GM18870 (cell line): ENCODE measurements around the gene RAPGEF6.
"Not testable (repeated sequence)": the region's sequence is repeated elsewhere in the genome, so short reads cannot be mapped to it uniquely, and the experiment has no call there.

Experiments used
- ATAC-seq: cut with Tn5 transposase; IDR thresholded peaks from one replicate; pipeline ENCODE4 v1.9.1; 2021; ENCODE audit warnings: moderate library complexity; ENCODE audit not compliant: unreplicated experiment

RAPGEF6 gene

GRCh38 chr5:131644370-131644769 is 9.3 kb upstream of the RAPGEF6 start:
- ATAC-seq = no peak

- no peak for ATAC-seq
Measured at GRCh38 chr5:131641494-131641893, 6.5 kb upstream of the RAPGEF6 start.

- ATAC-seq = peak; percentile 43
Measured at GRCh38 chr5:131640043-131640856, 5.2 kb upstream of the RAPGEF6 start.

DNA sequence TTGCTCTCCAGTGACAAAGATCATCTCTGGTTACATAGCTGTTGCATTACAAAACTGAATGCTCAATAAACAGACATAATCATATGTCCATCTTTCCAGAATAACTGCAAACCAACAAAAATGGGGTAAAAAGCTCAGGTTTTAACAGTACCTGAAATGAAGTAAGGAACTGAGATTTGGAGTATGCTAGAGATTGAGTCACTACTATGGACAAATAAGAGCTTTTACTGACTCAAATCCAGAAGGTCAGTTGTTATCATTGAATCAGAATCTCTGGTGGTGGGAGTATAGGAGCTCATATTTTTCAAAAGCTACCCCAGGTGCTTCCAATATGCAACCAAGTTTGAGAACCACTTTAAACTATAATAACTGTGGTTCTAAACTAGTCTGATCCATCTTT is 4.1 kb upstream of the RAPGEF6 start:
- no peak for ATAC-seq

DNA sequence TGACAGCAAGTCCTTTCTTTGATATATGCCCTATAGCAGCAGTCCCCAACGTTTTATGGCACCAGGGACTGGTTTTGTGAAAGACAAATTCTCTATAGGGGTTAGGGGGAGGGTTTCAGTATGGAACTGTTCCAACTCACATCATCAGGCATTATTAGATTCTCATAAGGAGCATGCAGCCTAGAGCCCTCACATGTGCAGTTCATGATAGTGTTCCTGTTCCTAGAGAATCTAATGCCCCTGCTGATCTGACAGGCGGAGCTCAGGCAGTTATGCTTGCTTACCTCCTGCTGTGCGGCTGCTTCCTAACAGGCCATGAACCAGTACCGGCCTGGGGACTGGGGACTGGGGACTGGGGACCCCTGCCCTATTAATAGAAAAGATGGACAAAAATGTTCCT is 2.7 kb upstream of the RAPGEF6 start:
- no peak for ATAC-seq

GRCh38 chr5:131635684-131636572 is 899 bp upstream of the RAPGEF6 start:
- no peak for ATAC-seq

- ATAC-seq = peak; percentile 12
Measured at GRCh38 chr5:131634666-131634995, 398 bp downstream of the RAPGEF6 start.

GRCh38 chr5:131634238-131634637 is 791 bp downstream of the RAPGEF6 start:
- no peak for ATAC-seq

DNA sequence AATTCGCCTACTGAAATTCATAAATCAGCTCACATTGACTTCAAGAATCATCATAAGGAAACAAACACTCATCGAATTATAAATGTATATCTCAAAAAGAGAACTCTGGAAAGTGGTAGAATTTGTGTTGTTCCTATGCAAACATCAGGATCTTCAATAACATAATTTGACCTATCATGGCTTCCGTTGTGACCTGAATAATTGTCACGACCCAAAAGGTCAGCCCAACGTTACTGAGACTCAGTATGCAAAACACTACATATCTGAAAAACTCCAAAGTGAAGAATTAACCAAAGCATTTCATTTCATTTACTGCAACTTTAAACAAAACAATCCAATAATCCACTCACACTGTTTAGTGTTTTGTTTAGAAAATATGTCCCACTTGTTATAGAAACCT is 1.2 kb downstream of the RAPGEF6 start:
- no peak for ATAC-seq

- ATAC-seq = no peak
Measured at GRCh38 chr5:131630963-131631350, 4.1 kb downstream of the RAPGEF6 start.

GRCh38 chr5:131630208-131630962 is 4.6 kb downstream of the RAPGEF6 start:
- ATAC-seq = no peak

DNA sequence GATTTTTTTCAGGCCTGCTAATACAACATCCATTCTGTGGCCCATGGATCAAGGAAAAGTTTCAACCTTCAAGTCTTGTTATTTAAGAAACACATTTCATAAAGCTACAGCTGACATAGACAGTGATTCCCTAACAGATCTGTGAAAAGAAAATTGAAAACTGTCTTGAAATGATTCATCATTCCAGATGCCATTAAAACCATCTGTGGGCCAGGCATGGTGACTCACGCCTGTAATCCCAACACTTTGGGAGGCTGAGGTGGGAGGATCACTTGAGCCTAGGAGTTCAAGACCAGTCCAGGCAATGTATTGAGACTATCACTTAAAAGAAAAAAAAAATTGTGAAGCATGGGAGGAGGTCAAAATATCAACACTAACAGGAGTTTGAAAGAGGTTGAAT is 6.0 kb downstream of the RAPGEF6 start:
- ATAC-seq = no peak

GRCh38 chr5:131627207-131627865 is 7.7 kb downstream of the RAPGEF6 start:
- ATAC-seq = no peak

DNA sequence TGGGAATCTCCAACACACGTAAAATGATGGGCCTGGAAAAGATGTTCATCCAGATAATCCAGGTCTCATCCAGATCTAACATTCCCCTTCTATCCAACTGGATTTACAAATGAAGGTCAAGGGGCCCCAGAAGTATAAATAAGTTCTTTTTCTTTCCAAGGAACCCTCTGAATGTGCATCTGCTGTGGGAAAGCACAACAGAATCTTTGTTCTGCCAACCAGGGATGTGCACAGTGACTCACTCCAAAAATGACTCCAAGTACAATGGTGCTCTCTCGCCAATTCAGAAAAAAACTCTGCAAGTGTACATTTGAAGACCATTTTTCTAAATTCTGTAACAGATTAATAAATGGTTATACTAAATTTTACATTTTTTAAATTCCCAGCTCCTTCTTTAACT is 12.4 kb downstream of the RAPGEF6 start:
- ATAC-seq = no peak

DNA sequence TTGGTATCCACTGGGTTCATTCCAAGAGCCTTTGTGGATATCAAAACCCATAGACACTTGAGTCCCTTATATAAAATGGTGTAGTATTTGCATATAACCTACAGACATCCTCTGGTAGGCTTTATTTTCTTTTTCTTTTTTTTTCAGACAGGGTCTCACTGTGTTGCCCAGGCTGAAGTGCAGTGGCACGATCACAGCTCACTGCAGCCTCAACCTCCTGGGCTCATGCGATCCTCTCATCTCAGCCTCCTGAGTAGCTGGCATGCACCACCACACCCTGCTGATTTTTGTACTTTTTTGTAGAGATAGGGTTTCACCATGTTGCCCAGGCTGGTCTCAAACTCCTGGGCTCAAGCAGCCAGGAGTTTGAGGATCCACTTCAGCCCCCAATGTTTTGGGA is 13.9 kb downstream of the RAPGEF6 start:
- ATAC-seq = not testable (repeated sequence)

- ATAC-seq = no peak
Measured at GRCh38 chr5:131619102-131619501, 15.9 kb downstream of the RAPGEF6 start.

- no peak for ATAC-seq
Measured at GRCh38 chr5:131617140-131617822, 17.7 kb downstream of the RAPGEF6 start.

DNA sequence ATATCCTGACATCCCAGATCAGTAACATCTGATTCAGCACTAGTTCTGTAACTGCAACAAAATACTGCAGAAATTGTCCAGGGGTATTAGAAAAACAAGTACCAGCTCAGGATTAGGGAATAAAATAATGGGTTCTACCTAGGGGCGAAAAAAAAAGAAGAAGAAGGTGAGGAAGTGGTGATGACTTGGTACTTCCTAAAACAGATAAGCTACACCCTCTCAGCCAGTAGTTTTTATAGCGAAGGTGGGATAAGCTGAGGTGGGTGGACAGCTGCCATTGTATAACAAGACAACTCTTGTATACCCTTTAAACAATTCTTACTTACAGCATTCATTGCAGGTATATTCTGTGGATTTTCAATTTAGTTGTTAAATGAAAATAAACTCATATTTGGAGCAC is 19.1 kb downstream of the RAPGEF6 start:
- ATAC-seq = no peak

- no peak for ATAC-seq
Measured at GRCh38 chr5:131613423-131613822, 21.6 kb downstream of the RAPGEF6 start.

GRCh38 chr5:131611064-131611381 is 24.0 kb downstream of the RAPGEF6 start:
- no peak for ATAC-seq
